Ishikawa (cell line): ENCODE measurements around the gene OR52E2.

Experiments used
- CEBPB ChIP-seq: IDR thresholded peaks from 2 replicates; pipeline ENCODE4 v1.6.1; 2012
- EGR1 ChIP-seq: IDR thresholded peaks from 2 replicates; pipeline ENCODE4 v1.6.1; 2012
- EP300 ChIP-seq: IDR thresholded peaks from 2 replicates; pipeline ENCODE4 v1.6.1; 2012; ENCODE audit warnings: borderline replicate concordance
- FOXM1 ChIP-seq: IDR thresholded peaks from 2 replicates; pipeline ENCODE4 v1.6.1; 2012; ENCODE audit warnings: low read depth, borderline replicate concordance
- MAX ChIP-seq: IDR thresholded peaks from 2 replicates; pipeline ENCODE4 v1.6.1; 2012
- NFIC ChIP-seq: IDR thresholded peaks from 2 replicates; pipeline ENCODE4 v1.6.1; 2012
- REST ChIP-seq: IDR thresholded peaks from 2 replicates; pipeline ENCODE4 v1.6.1; 2012; ENCODE audit warnings: low read depth, mild to moderate bottlenecking
- TAF1 ChIP-seq: IDR thresholded peaks from 2 replicates; pipeline ENCODE4 v1.6.1; 2012; ENCODE audit warnings: low read depth, mild to moderate bottlenecking
- TEAD4 ChIP-seq: IDR thresholded peaks from 2 replicates; pipeline ENCODE4 v1.6.1; 2012
- YY1 ChIP-seq: IDR thresholded peaks from 2 replicates; pipeline ENCODE4 v1.6.1; 2012; ENCODE audit warnings: low read depth
- TF ChIP-seq, protein P1 (sequence below): IDR thresholded peaks from 2 replicates; pipeline ENCODE4 v1.6.1; 2012

DNA sequence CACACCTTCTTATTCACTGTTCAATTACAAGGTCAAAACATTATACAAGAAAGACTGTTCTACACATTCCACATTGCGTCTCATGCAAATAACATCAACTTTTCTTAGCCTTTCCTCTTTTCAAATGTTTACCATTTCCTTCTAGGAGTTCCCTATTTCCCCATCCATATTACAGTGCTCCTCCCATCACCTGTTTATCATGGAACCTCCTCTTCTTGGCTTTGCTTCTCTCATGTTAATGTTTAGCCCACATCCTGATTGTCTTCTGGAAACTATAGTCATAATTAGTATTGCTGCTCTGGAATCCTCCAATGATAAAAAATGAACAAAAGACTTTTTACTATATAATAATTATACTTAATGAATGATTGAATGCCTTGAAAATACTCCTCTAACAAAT, 31.2 kb upstream of the OR52E2 start:
- no peak for TF ChIP-seq TEAD4
- no peak for TF ChIP-seq REST
- TF ChIP-seq FOXM1: no peak
- TF ChIP-seq CEBPB: no peak
- TF ChIP-seq TAF1: no peak
- TF ChIP-seq MAX: no peak
- no peak for TF ChIP-seq YY1
- TF ChIP-seq, protein P1, sequence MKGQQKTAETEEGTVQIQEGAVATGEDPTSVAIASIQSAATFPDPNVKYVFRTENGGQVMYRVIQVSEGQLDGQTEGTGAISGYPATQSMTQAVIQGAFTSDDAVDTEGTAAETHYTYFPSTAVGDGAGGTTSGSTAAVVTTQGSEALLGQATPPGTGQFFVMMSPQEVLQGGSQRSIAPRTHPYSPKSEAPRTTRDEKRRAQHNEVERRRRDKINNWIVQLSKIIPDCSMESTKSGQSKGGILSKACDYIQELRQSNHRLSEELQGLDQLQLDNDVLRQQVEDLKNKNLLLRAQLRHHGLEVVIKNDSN: no peak
- no peak for TF ChIP-seq EGR1
- TF ChIP-seq EP300: no peak
- no peak for TF ChIP-seq NFIC
